DOHH2 (cell line): Measurements from ENCODE around the gene LIPM.

Experiments
- H3F3A ChIP-seq: fragments of 200-600 bp; sonication (generic), shearing (Covaris generic); 2 replicates; pipeline ENCODE4 v1.6.0; 2016; ENCODE audit warnings: antibody characterized with exemption, mild to moderate bottlenecking; ENCODE audit not compliant: control insufficient read depth, insufficient read depth
- H3K27ac ChIP-seq: fragments of 200-600 bp; sonication (generic); 2 replicates; pipeline ENCODE4 v1.5.1; 2014; ENCODE audit warnings: low read depth, mild to moderate bottlenecking, low read length, moderate library complexity
- H3K27me3 ChIP-seq: fragments of 200-600 bp; sonication (generic); 2 replicates; pipeline ENCODE4 v1.6.1; 2014; ENCODE audit warnings: mild to moderate bottlenecking, low read length, mixed read lengths; ENCODE audit not compliant: control insufficient read depth
- H3K36me3 ChIP-seq: fragments of 200-600 bp; sonication (generic); 2 replicates; pipeline ENCODE4 v1.6.1; 2014; ENCODE audit warnings: mild to moderate bottlenecking, low read length, moderate library complexity, mixed read lengths; ENCODE audit not compliant: control insufficient read depth
- H3K4me1 ChIP-seq: fragments of 200-600 bp; sonication (generic); 2 replicates; pipeline ENCODE4 v1.6.1; 2014; ENCODE audit warnings: mild to moderate bottlenecking, low read length, mixed read lengths; ENCODE audit not compliant: control insufficient read depth
- H3K4me2 ChIP-seq: fragments of 200-600 bp; sonication (generic); 2 replicates; pipeline ENCODE4 v1.6.0; 2014; ENCODE audit warnings: mild to moderate bottlenecking, low read length, moderate library complexity
- H3K4me3 ChIP-seq: fragments of 200-600 bp; sonication (generic); 2 replicates; pipeline ENCODE4 v1.5.1; 2014; ENCODE audit warnings: mild to moderate bottlenecking, low read length, mixed read lengths
- H3K79me2 ChIP-seq: fragments of 200-600 bp; sonication (generic); 2 replicates; pipeline ENCODE4 v1.6.1; 2014; ENCODE audit warnings: mild to moderate bottlenecking, low read length, mixed read lengths; ENCODE audit not compliant: control insufficient read depth
- H3K9me2 ChIP-seq: fragments of 200-600 bp; sonication (generic); replicated peaks from 2 replicates; pipeline ENCODE4 v1.6.1; 2014; ENCODE audit warnings: mild to moderate bottlenecking, low read length, mixed read lengths; ENCODE audit not compliant: control insufficient read depth
- H3K9me3 ChIP-seq: fragments of 200-600 bp; sonication (generic); 2 replicates; pipeline ENCODE4 v1.6.1; 2014; ENCODE audit warnings: antibody characterized with exemption, low read length, mixed read lengths; ENCODE audit not compliant: control insufficient read depth, insufficient read depth
- H4K20me1 ChIP-seq: fragments of 200-600 bp; sonication (generic); 2 replicates; pipeline ENCODE4 v1.6.0; 2014; ENCODE audit warnings: low read depth, mild to moderate bottlenecking, antibody characterized with exemption, low read length, moderate library complexity; ENCODE audit not compliant: control insufficient read depth, insufficient read depth
- CTCF ChIP-seq: fragments of 200-600 bp; sonication (generic); IDR thresholded peaks from one replicate; pipeline ENCODE4 v1.5.1; 2014; ENCODE audit warnings: antibody characterized with exemption, mild to moderate bottlenecking, low read depth, low read length; ENCODE audit not compliant: poor library complexity, severe bottlenecking
- EZH2phosphoT487 ChIP-seq: fragments of 200-600 bp; sonication (generic); IDR thresholded peaks from 2 replicates; pipeline ENCODE4 v1.6.1; 2017; ENCODE audit warnings: borderline replicate concordance, mild to moderate bottlenecking, antibody characterized with exemption, low read length, moderate library complexity, mixed read lengths

LIPM gene

GRCh38 chr10:88840104-88840503 lies 37.6 kb downstream of the LIPM start:
- Histone ChIP-seq H3K27ac (no peak overlapping the region), H3K9me2 (no peaks in the 10 kb centered on the region), H3K4me3 (no peak overlapping the region), H3K27me3 (peaks cover 6% of the 10 kb centered on the region; the same call in 1 of the 2 replicates), H3K4me2 (no peak overlapping the region), H4K20me1 (no peaks in the 10 kb centered on the region), H3K9me3 (no peaks in the 10 kb centered on the region), H3K36me3 (no peaks in the 10 kb centered on the region), H3F3A (no peaks in the 10 kb centered on the region), H3K4me1 (no peaks in the 10 kb centered on the region), H3K79me2 (no peaks in the 10 kb centered on the region)
- TF ChIP-seq CTCF (no peak), EZH2phosphoT487 (no peak)

- H3K79me2 ChIP-seq, result no peaks in the 10 kb centered on the region
- no peak overlapping the region for H3K4me2 ChIP-seq
- TF ChIP-seq CTCF (no peak), EZH2phosphoT487 (no peak)
- H3K36me3 ChIP-seq, result no peaks in the 10 kb centered on the region
- H3K4me3 ChIP-seq, result no peak overlapping the region
- H3F3A ChIP-seq, result no peaks in the 10 kb centered on the region
- H3K4me1 ChIP-seq, result no peaks in the 10 kb centered on the region
- H3K9me3 ChIP-seq, result no peaks in the 10 kb centered on the region
- H4K20me1 ChIP-seq, result no peaks in the 10 kb centered on the region
- H3K27ac ChIP-seq, result no peak overlapping the region
- no peaks in the 10 kb centered on the region for H3K9me2 ChIP-seq
- peaks cover 6% of the 10 kb centered on the region; the same call in 1 of the 2 replicates for H3K27me3 ChIP-seq
Measured at GRCh38 chr10:88840881-88841280, 38.4 kb downstream of the LIPM start.

- Histone ChIP-seq H3K4me2 (no peak overlapping the region), H3K9me2 (no peaks in the 10 kb centered on the region), H3K27ac (no peak overlapping the region), H3K4me3 (no peak overlapping the region), H3K9me3 (no peaks in the 10 kb centered on the region), H3K27me3 (peaks cover 6% of the 10 kb centered on the region; the same call in 1 of the 2 replicates), H3F3A (no peaks in the 10 kb centered on the region), H3K36me3 (no peaks in the 10 kb centered on the region), H3K4me1 (no peaks in the 10 kb centered on the region), H3K79me2 (no peaks in the 10 kb centered on the region), H4K20me1 (no peaks in the 10 kb centered on the region)
- TF ChIP-seq CTCF, result no peak
- no peak for TF ChIP-seq EZH2phosphoT487
Measured at GRCh38 chr10:88841316-88842111, 39.0 kb downstream of the LIPM start.
